ENCODE measurements around the gene SH3BP4.

DNA sequence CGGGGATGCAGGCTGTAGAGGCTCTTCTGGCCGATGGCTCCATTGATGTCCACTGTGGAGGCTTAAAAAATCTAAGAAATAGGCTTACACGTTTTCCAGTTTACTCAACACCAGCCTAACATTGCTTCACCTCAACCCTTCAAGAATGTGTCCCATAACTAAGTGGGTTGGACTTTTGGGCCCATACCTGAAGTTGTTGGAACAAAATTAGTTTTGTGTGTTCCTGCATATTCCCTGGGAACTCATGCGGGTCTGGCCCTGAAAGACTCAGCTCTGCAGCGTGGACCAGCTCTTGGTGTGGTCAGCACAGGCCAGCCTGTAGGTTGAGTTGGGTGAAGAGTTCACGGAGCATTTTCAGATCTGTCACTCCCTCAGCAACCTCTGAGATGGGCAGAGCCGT, 38.5 kb downstream of the SH3BP4 start:
- no peak for TF ChIP-seq CTCF (IDR thresholded peaks at IDR 0.05)
- no peak for TF ChIP-seq POLR2A (IDR thresholded peaks at IDR 0.05)
- TF ChIP-seq POLR2AphosphoS5 (IDR thresholded peaks at IDR 0.05): no peak

All from gastroesophageal sphincter (tissue), 3 donors.